ENCODE results near the gene RASGRP1. TPM values are rescaled to one million over a fixed set of nuclear protein-coding genes. Genes with fewer than 3 reads are reported as not detected.

RASGRP1 gene
- total RNA-seq, 1 donor from 2014 or later: 0.27 TPM

DNA sequence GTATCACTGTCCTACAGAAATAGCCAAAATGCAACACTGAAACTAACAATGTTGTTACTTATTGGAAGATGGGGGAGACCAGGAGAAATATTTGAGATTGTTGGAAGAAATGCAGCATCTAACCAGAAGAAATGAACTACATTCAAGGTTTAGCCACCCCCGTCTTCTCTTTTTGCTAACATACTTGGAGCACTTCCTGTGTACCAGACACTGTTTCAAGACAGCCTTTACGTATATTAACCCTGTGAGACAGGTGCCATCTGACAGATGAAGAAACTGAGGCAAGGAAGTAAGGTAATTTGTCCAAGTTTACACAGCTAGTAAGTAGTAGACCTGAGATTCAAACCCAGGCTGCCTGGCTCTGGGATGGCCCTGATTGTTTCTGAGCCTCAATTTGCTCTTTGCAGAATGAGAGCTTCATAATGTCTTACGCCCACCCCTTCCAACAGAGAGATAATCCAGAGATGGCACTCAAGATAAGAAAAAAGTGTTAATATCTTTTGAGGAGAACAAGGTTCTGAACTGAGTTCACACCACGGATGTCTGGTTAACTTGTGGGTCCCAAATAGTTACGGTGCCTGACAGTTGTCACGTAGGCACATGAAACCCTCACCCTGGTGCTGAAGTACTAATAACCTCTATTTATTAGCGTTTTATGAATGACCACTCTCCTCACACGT is 26.1 kb downstream of the RASGRP1 start:
- no peak for DNase-seq (ENCODE audit: low read depth)

DNA sequence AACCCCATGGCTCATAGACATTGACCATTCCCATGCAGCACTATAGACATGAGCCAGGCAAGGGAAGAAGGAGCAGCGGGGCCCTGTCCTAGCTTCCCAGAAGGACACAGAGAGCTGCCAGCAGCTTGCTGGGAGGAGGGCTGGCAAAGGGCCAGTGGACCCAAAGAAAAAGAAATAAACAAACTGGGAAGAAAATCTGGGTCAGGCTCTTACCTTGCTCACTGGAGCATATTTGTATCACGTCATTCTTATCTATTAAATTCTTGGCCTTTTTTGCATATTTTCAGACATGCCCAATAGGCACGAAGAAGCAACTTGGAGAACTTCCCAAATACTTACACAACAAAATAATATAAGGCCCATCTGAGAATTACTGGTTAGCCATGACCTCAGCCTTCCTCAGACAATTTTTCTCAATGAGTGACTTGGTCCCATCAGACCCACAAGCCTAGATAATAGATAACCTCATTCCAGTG is 28.4 kb downstream of the RASGRP1 start:
- DNase-seq (ENCODE audit: low read depth): no peak

DNA sequence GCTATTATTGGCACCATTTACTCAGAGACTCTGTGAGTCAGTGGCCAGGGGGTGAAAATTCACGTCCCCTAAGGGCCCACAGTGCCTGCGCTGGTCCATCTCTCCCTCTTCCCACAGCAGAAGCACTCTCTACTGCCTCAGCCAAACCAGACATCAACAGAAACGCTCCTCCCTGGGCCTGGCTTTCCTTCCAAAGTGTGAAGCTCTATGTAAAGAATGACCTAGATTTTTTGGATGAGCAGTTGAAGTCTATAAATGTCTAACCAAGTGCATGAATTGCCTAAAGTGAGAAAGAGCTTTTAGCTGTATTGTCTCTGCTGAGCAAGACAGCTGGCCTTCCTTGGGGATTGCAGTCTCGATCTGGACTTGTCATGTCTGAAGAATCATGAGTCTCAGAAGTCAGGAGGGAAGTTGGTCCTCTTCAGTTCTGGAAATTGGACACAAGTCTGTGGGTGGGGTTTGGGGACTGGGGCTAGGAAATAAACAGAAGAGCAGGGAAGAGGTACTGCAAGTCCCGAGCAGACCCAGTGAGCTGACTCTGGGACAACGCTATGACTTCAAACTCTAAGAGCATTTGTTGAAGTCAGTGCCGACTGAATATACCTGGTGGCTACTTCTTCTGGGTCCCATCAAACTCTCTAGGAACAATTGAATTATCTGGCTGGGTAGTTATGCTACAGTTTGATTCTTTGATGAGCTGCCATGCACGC is 29.0 kb downstream of the RASGRP1 start:
- DNase-seq (ENCODE audit: low read depth): no peak

DNA sequence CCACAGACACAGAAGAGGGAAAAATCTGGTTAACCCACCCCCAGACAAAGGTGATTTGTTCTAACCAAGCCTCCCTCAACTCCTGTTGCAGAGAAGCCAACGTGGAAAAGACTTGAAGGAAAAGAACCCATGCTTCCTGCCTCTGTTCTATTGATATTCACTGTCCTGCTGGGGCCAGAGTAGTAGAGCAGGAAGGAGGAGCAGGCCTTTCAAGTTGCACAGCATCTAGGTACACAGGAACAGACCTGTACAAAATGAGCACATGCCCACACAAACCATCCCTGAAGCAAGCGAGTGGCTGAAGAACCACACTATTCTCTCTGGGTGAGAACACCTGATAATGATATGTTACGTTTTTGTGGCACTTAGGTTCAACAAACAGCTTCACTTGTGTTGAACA is 29.9 kb downstream of the RASGRP1 start:
- no peak for DNase-seq (ENCODE audit: low read depth)

DNA sequence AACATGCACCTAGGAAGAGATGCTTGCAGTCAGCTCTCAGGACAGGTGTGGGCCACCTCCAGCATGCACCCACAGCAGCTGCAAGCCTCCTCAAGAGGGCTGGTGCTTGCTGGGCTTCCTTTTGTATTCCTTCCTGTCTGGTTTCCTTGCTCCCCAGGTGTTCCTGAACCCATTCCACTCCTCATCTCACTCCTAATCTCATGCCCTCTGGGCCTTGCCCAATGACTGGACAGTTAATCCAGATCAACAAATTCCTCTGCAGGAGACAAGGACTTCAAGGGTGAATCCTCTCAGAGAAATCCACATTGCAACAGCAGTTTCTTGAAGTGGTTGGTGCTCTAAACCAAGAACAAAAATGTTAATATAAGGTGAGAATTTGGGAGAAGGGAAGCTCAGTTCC is 30.7 kb downstream of the RASGRP1 start:
- no peak for DNase-seq (ENCODE audit: low read depth)

DNA sequence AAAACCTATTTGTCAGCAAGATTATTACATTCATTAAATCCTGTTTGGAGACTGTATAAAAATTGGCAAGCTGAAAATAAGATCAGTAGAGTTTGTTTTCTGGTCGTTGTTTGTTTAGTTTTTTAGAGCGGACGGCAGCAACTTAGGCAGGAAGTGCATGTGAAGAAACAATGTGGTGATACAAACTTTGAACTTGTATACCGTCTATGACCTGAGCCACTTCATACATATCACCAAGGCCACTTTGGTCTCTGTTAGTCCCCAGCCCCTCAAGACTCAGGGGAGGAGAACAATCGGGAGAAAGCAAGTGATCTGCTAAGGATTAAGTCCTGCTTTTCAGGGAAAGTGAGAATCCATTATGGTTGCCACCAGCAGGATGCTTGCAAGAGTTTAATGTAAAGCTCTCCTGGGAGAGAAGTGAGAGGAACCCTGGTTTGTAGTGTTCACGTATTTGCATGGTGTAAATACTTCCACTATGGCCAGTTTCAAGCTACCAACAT is 31.1 kb downstream of the RASGRP1 start:
- no peak for DNase-seq (ENCODE audit: low read depth)

DNA sequence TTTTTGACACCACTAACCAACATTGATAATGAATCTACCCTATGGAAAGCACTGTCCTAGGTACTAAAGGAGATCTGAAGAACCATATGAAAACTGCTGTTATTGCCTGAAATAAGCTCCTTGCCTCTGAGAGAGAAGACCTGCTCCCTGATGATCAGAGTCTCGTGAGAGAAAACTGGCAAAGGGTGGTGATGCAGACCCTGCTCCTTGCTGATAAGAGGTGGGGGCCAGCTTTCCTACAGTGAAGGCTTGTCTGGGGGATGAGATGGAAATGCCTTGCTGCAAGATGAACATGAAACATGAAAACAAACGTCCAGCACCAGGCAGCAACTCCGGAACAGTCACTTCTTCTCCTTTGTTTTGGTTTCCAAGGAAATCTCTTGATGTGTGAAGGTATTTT is 31.9 kb downstream of the RASGRP1 start:
- DNase-seq (ENCODE audit: low read depth): no peak

DNA sequence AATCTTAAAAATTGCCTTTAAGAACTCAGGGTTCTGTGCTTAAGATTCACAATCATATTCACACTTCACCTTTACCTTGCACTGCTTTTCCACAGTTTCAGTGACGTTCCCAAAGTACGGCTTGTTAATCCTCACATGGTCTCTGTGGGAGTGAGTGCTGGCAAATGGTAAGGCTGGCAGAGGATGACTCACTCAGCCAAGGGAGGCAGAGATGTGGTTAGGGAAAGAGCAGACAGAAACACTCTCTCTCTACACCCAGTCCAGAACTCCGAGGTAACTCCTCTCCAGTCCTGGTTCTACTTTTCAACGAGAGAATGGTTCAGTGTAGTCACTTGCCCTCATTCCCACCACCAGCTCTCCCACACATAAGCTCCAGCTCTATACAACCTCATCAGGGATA is 33.1 kb downstream of the RASGRP1 start:
- peak; percentile 82 for DNase-seq (ENCODE audit: low read depth)

DNA sequence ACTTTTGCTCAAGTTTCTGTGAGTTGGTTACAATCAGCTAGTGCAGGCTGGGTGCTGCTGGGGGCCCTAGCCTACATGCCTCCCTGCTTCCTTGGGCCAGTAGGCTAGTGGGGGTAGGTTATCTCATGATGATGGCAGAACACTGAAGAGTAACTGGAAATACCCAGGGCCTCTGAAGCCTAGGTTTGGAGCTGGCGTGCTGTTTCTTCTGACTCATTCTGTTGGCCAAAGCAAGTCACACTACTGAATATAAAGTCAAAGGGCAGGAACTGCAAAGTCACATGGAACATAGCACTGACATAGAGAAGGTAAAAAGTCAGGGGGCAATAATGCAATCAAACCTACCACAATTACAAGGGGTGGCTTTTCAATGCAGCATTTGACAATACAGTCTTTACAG is 34.5 kb downstream of the RASGRP1 start:
- DNase-seq (ENCODE audit: low read depth): no peak

DNA sequence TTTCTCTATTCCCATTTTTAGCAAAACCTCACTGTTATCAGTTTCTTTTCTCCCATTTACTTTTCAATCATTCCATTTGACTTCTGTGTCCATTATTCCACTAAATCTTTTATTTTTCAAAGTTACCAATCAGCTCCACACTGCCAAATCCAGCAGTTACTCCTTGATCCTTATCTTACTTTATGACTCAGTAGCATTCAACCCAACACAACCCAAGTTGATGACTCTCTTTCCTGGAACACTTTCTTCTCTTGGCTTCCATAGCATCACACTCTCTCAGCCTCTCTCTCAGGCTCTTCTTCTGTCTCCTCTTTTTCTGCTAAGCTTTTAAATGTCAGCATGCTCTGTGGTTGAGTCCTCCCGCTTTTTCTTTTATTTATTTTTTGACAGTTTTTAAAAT is 36.3 kb downstream of the RASGRP1 start:
- DNase-seq (ENCODE audit: low read depth): no peak

DNA sequence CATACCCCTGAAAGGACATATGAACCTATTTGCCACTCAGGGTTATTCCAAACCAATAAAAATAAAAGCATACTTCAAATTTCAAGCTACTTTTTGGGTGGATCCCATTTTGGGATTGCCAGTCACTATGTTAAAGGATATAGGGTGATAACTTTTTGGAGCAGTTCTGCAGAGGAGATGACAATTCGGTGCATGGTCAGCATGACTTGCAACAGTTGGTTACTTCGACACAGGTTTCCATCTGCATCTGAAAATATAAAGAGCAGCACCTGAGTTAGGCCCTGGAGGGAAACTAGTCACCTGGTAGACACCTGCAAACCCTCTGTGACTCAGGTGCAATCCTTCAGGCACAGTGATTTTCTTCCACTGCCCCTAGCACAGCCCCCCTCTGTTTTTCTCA is 38.5 kb downstream of the RASGRP1 start:
- DNase-seq (ENCODE audit: low read depth): no peak

DNA sequence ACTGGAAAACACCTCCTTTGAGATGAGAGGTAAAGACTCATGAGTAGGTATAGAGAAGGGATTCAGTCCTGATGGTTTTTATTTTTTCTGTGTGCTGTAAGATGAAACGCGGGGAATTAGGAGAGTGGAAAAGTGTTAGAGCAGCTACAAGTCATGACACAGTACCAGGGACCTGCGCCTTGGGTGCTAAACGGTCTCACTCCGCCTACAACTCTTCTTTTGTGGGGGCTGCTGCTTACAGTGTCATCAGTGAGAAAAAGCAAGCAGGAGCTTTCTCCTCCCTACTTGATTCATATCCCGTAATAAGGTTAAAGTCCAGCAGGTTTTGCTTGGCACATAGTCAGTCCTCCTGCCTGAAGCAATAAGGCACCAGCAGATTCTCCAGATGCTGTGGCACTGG is 39.1 kb downstream of the RASGRP1 start:
- DNase-seq (ENCODE audit: low read depth): no peak

DNA sequence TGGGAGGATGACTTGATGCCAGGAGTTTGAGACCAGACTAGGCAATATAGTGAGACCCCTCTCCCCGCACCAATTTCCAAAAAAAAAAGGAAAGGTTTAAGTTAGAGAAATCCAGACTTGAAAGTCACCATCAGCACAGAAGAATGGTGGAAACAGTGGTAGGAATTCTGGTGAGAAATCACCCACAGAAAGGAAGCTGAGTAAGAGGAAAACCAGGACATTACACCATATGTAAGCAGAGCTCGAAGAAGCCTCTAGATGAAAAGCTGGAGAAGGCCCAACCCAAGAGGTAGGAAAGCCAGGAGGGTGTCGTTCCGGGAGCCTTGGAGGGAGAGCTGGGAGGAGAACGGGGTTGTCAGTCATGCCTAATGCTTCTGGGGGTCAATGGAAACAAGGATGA is 40.5 kb downstream of the RASGRP1 start:
- DNase-seq (ENCODE audit: low read depth): no peak

DNA sequence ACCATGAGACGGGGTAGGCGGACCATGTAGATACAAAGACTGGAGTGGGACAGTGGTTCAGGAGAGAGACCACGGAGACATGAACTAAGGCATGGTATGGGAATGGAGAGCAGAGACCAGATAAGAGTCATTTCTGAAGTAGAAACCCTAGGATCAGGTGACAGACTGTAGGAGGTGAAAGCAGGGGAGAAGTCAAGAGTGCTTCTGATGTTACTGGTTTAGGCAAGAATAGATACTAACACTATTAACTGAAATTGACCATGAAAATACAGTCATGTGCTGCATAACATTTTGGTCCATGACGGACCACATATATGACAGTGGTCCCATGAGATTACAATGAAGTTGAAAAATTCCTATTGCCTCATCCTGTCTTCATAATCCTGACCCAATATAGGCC is 41.7 kb downstream of the RASGRP1 start:
- DNase-seq (ENCODE audit: low read depth): no peak

DNA sequence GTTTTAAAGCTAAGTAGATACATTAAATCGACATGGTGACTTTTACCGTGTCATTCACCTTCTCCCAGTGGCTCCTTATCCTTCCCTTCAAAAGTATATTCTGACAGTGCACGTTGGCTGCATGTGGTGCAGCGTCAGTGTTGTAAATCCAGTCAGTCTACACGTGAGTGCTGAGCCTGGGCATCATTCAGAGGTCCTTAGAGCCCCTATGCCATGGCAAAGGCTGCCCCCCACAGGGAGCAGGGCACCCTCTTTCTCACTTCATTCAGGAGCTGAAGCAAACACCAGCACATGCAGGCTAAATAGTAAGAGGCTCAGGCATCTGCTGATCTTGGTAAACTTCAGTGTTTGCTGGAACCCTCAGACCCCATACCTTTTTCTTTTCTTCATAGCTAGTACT is 43.3 kb downstream of the RASGRP1 start:
- DNase-seq (ENCODE audit: low read depth): no peak

DNA sequence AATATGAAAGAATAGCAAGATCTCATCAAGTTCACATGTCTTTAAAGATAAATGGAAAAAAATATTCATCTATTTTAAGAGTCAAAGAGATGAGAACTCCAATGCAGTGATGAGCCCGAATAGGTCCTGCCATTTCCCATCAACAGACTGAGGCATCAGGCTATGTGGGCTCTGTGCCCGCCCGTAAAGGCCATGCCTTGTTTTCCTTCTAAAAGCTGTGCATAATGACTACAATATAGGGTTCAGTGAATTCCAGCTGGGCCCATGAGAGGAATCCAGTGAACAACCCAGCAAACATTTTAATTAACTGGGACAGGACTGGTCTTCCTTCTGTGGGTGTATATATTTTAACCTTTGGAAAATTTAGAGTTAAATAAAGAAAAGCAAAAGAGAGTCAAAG is 44.6 kb downstream of the RASGRP1 start:
- DNase-seq (ENCODE audit: low read depth): no peak

DNA sequence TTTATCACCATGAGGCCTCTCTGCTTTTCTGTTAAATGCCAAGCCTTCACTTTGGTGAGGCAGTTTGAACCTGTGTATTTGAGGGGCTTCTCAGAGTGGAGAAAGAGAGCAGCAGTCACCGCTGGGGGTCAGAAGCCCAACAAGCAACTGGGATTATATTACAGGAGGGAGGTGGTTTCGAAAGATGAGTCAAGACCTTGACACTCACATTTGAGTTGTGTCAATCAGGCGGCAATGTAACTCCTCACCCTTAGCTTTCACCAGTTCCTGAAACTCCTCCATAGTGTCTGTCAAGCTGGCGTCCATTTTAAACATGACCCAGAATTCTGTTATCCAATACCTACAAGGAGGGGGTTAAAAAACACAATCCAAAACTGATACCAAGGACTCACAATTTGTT is 46.5 kb downstream of the RASGRP1 start:
- DNase-seq (ENCODE audit: low read depth): no peak

DNA sequence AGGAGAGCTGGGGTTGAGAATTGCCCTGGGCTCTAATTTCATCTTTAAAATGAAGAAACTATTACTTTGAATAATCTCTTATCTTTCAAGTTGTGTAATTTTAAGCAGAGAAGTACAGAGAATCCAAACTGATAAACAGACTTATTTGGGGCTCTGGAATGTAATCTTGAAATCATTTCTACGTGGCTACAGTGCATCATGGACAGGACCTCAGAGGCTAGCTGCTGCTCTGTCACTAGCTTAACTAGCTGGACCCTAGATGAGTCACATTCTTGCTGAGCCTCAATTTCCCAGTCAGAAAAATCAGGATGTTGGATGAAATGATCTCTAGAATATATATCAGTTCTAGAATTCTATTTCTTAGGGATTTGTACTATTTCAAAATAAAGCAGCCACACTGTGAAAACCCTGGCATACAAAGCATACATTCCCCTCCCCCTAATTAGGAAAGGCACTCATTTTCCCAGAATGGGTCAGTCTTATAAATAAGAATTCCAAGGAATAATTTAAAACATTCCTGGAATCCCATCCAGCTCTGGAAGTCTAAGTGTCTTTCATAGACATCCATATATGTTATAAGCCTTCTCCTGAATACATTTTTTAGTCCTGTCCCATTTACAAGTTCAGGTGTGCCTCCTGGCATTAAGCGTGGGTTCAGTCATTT is 47.2 kb downstream of the RASGRP1 start:
- no peak for DNase-seq (ENCODE audit: low read depth)

DNA sequence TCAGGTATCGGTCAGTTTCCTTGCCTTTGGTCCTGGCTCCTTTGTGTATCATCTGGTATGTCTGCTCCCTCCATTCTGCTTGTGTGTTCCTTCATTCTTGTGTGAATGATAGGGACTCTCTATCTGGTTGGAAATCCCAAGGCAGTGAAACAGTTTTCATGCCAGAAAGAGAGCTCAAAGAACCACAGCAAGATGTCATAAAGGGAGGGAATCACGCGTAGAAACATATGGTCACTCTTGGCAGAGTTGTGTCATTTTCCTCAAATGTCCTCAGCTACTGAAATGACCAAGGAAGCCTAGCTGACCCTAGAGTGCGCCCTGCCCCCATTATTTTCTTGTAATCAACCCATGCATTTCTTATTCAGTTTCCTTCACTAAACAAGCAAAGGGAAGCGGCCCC is 48.0 kb downstream of the RASGRP1 start:
- no peak for DNase-seq (ENCODE audit: low read depth)

DNA sequence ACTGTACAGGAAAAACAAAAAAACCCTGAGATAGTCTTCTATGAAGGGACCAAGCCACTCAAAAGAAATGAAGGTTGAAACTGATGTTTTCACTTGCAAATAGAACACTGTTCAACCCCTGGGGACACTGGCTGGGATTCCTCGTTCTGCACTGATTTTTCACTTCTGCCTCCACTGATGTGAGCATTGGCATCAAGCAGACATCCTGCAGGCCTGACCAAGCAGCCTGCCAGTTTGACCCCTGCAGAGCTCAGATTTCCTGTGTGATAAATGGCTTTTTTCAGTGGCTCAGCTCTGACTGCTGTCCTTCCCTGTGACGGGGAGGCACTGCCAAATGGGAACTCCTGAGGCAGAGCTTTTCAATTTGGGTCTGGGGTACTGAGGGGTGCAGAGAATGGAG is 50.0 kb downstream of the RASGRP1 start:
- no peak for DNase-seq (ENCODE audit: low read depth)

DNA sequence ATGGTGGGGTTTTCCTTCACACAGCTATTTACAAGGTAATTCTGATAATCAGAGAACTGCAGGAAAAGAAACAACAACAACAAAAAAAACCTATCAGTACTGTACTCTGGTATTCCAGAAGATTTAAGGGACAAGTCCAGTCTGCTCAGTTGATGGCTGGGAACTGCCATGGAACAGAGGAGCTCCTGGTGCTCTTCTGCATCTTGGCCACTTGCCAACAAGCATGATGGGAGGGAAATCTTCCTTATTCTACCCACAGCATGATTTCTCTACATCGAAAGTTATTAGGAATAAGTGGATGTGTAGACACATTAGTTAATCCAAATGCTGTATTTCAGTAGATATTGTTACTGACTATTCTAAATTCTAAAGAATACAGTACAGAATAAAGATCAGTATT is 51.7 kb downstream of the RASGRP1 start:
- DNase-seq (ENCODE audit: low read depth): no peak

DNA sequence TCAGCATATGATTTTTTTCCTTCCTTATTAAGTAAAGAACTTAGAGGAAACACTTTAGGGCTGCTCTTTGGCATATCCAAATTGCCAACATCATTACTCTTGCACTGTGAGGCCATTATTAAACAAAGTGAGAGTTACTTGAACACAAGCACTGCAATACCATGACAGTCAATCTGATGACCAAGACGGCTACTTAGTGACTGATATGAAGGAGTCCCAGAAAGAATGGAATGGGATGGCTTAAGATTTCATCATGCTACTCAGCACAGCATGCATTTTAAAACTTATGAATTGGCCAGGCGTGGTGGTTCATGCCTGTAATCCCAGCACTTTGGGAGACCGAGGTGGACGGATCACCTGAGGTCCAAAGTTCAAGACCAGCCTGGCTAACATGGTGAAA is 55.5 kb downstream of the RASGRP1 start:
- no peak for DNase-seq (ENCODE audit: low read depth)

All from myocyte (in vitro differentiated cells).